ENCODE measurements around the gene SLC12A6. TPM values are rescaled to one million over a fixed set of nuclear protein-coding genes. Genes with fewer than 3 reads are reported as not detected.

Gene SLC12A6
- total and polyA plus RNA-seq, 2 of the 13 experiments (the other 11 are each of a cell fraction or from before 2014, with no cell fraction given) = 15.2 to 30.1 TPM

- in situ Hi-C loops (cut with HindIII; ENCODE audit: extremely low pct_ligation_motif_present, low pct_unique_long_range_greater_than_20kb) = no loop called here
- ATAC-seq = no peak
- Histone ChIP-seq H3K4me1 (ENCODE audit: insufficient read depth, low read length) (peaks cover 16% of the 10 kb centered on the region), H3K79me2 (ENCODE audit: insufficient read depth, low read length) (peaks cover 36% of the 10 kb centered on the region), H2AFZ (ENCODE audit: low read length) (no peak overlapping the region), H3K9ac (ENCODE audit: insufficient read depth, low read depth, low read length) (no peak overlapping the region), H3K27ac (ENCODE audit: extremely low read length, insufficient read depth, low read length) (no peak overlapping the region), H3K4me2 (ENCODE audit: low read depth, low read length) (no peak overlapping the region), H3K9me3 (ENCODE audit: low read length) (no peaks in the 10 kb centered on the region), H3K4me3 (replicated peaks in 1 of 3; ENCODE audit: insufficient read depth in 1 of 3, low read depth in 2 of 3, low read length in 3 of 3) (no peak overlapping the region), H4K20me1 (ENCODE audit: insufficient read depth, low read length) (no peaks in the 10 kb centered on the region), H3K27me3 (ENCODE audit: control insufficient read depth in 1 of 2, insufficient read depth in 2 of 2, low read length in 2 of 2) (no peaks in the 10 kb centered on the region), H3K36me3 (replicated peaks in 1 of 2; ENCODE audit: control insufficient read depth in 1 of 2, insufficient read depth in 2 of 2, low read length in 2 of 2) (0 out of 5 replicates have a peak, but pooled peaks cover 0 to 3% of the 10 kb centered on the region in 2 experiments)
- DNase-seq (ENCODE audit: low spot score) = no peak
- ChIA-PET CTCF (ENCODE audit: low intra/inter-chr PET ratio, low total read pairs) (no interaction called here), POLR2A (no interaction called here)
- no peak for FAIRE-seq
- intact Hi-C loops (cut with micrococcal nuclease; ENCODE audit: unreplicated experiment) = no loop called here
- BruUV-seq (replicated peaks) = no TSS peak
- 77% methylated on average over 4 of the region's 4 CpGs for WGBS (ENCODE audit: low lambda C conversion rate)
- no peak for TF ChIP-seq IKZF1 (IDR thresholded peaks at IDR 0.05)
- TF ChIP-seq, protein P1, sequence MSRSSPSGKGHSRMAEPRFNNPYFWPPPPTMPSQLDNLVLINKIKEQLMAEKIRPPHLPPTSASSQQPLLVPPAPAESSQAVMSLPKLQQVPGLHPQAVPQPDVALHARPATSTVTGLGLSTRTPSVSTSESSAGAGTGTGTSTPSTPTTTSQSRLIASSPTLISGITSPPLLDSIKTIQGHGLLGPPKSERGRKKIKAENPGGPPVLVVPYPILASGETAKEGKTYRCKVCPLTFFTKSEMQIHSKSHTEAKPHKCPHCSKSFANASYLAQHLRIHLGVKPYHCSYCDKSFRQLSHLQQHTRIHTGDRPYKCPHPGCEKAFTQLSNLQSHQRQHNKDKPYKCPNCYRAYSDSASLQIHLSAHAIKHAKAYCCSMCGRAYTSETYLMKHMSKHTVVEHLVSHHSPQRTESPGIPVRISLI (CRISPR knock-in tag; IDR thresholded peaks at IDR 0.05; ENCODE audit: borderline replicate concordance) = no peak
- TF ChIP-seq RXRA (CRISPR knock-in tag; IDR thresholded peaks at IDR 0.05) = no peak
- TF ChIP-seq NR3C1 (CRISPR knock-in tag; IDR thresholded peaks at IDR 0.05) = no peak
- TF ChIP-seq ZFYVE20 (CRISPR knock-in tag; IDR thresholded peaks at IDR 0.05; ENCODE audit: borderline replicate concordance, low read depth) = no peak
- TF ChIP-seq, protein P2, sequence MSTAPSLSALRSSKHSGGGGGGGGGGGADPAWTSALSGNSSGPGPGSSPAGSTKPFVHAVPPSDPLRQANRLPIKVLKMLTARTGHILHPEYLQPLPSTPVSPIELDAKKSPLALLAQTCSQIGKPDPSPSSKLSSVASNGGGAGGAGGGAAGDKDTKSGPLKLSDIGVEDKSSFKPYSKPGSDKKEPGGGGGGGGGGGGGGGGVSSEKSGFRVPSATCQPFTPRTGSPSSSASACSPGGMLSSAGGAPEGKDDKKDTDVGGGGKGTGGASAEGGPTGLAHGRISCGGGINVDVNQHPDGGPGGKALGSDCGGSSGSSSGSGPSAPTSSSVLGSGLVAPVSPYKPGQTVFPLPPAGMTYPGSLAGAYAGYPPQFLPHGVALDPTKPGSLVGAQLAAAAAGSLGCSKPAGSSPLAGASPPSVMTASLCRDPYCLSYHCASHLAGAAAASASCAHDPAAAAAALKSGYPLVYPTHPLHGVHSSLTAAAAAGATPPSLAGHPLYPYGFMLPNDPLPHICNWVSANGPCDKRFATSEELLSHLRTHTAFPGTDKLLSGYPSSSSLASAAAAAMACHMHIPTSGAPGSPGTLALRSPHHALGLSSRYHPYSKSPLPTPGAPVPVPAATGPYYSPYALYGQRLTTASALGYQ (CRISPR knock-in tag; IDR thresholded peaks at IDR 0.05) = no peak
- TF ChIP-seq CAMTA2 (CRISPR knock-in tag; IDR thresholded peaks at IDR 0.05; ENCODE audit: borderline replicate concordance) = no peak
- no peak for TF ChIP-seq MED8 (CRISPR knock-in tag; IDR thresholded peaks at IDR 0.05; ENCODE audit: insufficient replicate concordance)
- no peak for TF ChIP-seq TERF1 (CRISPR knock-in tag; IDR thresholded peaks at IDR 0.05)
- no peak for TF ChIP-seq RNF219 (CRISPR knock-in tag; IDR thresholded peaks at IDR 0.05)
- no peak for TF ChIP-seq XBP1 (CRISPR knock-in tag; IDR thresholded peaks at IDR 0.05)
- no peak for TF ChIP-seq ZNF256 (CRISPR knock-in tag; conservative IDR thresholded peaks at IDR 0.05)
- TF ChIP-seq DPF2 (CRISPR knock-in tag; IDR thresholded peaks at IDR 0.05; ENCODE audit: borderline replicate concordance, low read depth) = no peak
- no peak for TF ChIP-seq GABPA (IDR thresholded peaks at IDR 0.05; ENCODE audit: low read depth, low read length)
- no peak for TF ChIP-seq GABPA (CRISPR knock-in tag; IDR thresholded peaks at IDR 0.05; ENCODE audit: low read depth)
These were observed 154.6 kb downstream of the SLC12A6 start for GRCh38 chr15:34182942-34183341.

Data from HepG2 (cell line).